ENCODE results near the gene GPS1.

Gene GPS1

DNA sequence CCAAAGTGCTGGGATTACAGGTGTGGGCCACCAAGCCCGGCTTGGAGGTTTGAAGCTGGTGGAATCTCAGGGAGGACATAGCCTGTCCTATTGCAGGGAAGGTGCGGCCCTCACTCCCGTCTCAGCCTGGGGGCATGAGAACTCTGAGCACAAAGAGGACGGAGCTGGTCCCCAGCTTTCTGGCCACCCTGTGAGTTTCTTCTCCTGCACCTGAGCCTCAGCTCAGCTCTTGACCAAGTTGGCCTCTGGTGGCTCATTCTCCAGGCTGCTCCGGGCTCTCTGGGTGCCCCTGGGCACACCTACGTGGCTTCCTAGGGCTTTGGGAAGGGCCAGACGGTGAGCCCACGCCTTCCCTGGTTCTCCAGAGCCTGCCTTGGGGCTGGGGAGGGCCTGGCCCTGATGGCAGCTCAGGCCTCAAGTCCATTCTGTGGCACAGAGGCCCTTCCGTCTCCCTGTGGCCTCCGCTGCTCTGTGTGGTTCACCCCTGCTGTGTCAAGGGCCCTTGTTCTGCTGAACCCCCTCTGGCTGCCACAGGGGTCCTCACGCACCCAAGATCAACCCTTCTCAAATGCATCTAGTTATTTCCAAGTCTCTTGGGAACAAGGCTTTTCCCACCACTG lies 53.2 kb downstream of the GPS1 start:
- peaks cover 9% of the 10 kb centered on the region for H3F3A ChIP-seq (ENCODE audit: control insufficient read depth, insufficient read depth)
- peaks cover 46% of the 10 kb centered on the region for H3K4me1 ChIP-seq (ENCODE audit: control insufficient read depth, low read length)
- no peaks in the 10 kb centered on the region for H3K9me2 ChIP-seq (replicated peaks; ENCODE audit: control insufficient read depth, low read length)
- peaks cover 11% of the 10 kb centered on the region for H3K79me2 ChIP-seq (ENCODE audit: control insufficient read depth, low read length)
- H3K27me3 ChIP-seq (ENCODE audit: control insufficient read depth, low read length): no peaks in the 10 kb centered on the region
- no peak overlapping the region for H3K27ac ChIP-seq (ENCODE audit: low read depth, low read length)
- no peaks in the 10 kb centered on the region for H3K9me3 ChIP-seq (ENCODE audit: control insufficient read depth, insufficient read depth, low read length)
- H3K4me3 ChIP-seq (ENCODE audit: low read length): no peak overlapping the region
- H4K20me1 ChIP-seq (ENCODE audit: control insufficient read depth, insufficient read depth, low read depth, low read length): no peaks in the 10 kb centered on the region
- peaks cover 14% of the 10 kb centered on the region for H3K36me3 ChIP-seq (ENCODE audit: control insufficient read depth, low read length)
- H3K4me2 ChIP-seq (ENCODE audit: low read length): peak overlapping the region; percentile 92; the same call in 1 of the 2 replicates
- TF ChIP-seq EZH2phosphoT487 (IDR thresholded peaks at IDR 0.05; ENCODE audit: borderline replicate concordance, low read length): no peak
- TF ChIP-seq, protein P1, sequence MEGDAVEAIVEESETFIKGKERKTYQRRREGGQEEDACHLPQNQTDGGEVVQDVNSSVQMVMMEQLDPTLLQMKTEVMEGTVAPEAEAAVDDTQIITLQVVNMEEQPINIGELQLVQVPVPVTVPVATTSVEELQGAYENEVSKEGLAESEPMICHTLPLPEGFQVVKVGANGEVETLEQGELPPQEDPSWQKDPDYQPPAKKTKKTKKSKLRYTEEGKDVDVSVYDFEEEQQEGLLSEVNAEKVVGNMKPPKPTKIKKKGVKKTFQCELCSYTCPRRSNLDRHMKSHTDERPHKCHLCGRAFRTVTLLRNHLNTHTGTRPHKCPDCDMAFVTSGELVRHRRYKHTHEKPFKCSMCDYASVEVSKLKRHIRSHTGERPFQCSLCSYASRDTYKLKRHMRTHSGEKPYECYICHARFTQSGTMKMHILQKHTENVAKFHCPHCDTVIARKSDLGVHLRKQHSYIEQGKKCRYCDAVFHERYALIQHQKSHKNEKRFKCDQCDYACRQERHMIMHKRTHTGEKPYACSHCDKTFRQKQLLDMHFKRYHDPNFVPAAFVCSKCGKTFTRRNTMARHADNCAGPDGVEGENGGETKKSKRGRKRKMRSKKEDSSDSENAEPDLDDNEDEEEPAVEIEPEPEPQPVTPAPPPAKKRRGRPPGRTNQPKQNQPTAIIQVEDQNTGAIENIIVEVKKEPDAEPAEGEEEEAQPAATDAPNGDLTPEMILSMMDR (IDR thresholded peaks at IDR 0.05; ENCODE audit: low read depth, low read length, poor library complexity, severe bottlenecking): no peak

DNA sequence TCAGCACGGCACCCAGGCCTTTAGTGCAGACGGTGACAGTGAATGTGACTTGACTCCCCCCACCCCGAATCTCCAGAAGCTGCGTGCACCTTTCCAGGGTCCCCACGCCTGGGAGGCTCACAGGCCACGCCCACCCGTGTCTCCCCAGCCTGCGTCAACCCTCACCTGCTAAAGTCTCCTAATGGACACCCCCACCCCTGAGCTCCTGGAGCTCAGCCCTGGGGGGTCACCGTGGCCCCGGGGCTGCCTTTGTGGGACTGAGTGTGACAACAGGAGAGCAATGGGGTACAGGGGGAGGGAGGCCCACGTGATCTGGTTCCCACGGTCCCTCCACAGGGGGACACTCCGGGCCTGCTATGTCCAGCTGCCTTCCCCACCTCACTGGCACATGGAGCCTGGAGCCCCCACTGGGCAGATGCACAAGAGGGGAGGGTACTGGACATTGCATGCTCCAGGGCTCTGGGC lies 53.8 kb downstream of the GPS1 start:
- Histone ChIP-seq H3K27ac (ENCODE audit: low read depth, low read length) (peak overlapping the region; percentile 70), H3K4me3 (ENCODE audit: low read length) (peak overlapping the region; percentile 72), H3K9me3 (ENCODE audit: control insufficient read depth, insufficient read depth, low read length) (no peaks in the 10 kb centered on the region), H3K4me1 (ENCODE audit: control insufficient read depth, low read length) (peaks cover 41% of the 10 kb centered on the region), H3F3A (ENCODE audit: control insufficient read depth, insufficient read depth) (peaks cover 5% of the 10 kb centered on the region), H3K9me2 (replicated peaks; ENCODE audit: control insufficient read depth, low read length) (no peaks in the 10 kb centered on the region), H3K36me3 (ENCODE audit: control insufficient read depth, low read length) (peaks cover 9% of the 10 kb centered on the region), H3K27me3 (ENCODE audit: control insufficient read depth, low read length) (no peaks in the 10 kb centered on the region), H4K20me1 (ENCODE audit: control insufficient read depth, insufficient read depth, low read depth, low read length) (no peaks in the 10 kb centered on the region), H3K4me2 (ENCODE audit: low read length) (peak overlapping the region; percentile 92), H3K79me2 (ENCODE audit: control insufficient read depth, low read length) (peaks cover 6% of the 10 kb centered on the region)
- TF ChIP-seq EZH2phosphoT487 (IDR thresholded peaks at IDR 0.05; ENCODE audit: borderline replicate concordance, low read length): no peak
- TF ChIP-seq, protein P1 (IDR thresholded peaks at IDR 0.05; ENCODE audit: low read depth, low read length, poor library complexity, severe bottlenecking): no peak

DNA sequence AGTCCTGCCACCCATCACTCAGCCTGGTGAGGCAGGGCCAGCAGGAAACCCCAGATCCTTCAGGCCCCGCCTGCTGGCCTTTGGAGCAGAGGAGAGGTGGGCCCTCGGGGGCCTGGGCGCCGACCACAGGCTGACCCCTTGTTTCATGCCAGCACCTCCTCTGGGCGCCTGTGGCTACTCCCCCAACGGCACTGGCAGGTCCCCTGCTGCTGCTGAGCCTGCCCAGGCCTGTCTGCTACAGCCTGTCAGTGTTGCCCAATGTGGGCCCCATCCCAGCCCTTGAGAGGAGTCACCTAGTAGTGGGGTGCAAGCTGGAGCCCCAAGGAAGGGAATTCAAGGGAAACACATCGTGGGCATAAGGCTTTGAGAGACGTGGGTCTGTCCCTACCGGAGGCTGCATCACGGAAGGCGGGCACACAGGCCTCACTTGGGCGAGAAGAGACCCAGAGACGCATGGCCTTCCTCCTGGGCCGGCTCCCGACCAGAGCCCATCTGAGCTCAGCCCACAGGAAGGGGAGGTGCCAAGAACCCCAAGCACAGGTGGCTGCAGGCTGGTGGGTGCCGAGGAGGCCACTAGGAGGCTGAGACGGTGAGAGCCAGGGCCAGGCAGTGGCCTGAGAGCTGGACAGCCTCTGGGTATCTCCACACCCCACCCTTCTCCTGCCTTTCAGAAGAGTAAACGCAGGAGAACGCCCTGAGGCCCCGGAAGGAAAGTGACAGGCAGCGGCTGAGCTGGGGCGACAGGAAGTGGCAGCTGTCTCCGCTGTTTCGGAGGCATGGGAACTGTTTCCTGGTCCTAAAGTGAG lies 54.4 kb downstream of the GPS1 start:
- peak overlapping the region; percentile 72 for H3K4me3 ChIP-seq (ENCODE audit: low read length)
- H3K4me2 ChIP-seq (ENCODE audit: low read length): peak overlapping the region; percentile 92
- TF ChIP-seq, protein P1 (IDR thresholded peaks at IDR 0.05; ENCODE audit: low read depth, low read length, poor library complexity, severe bottlenecking): peak; percentile 48
- TF ChIP-seq EZH2phosphoT487 (IDR thresholded peaks at IDR 0.05; ENCODE audit: borderline replicate concordance, low read length): no peak

More for the DNA sequence above, 54.4 kb downstream of the GPS1 start:
- Histone ChIP-seq H3K36me3 (ENCODE audit: control insufficient read depth, low read length) (peaks cover 3% of the 10 kb centered on the region; the same call in 1 of the 2 replicates), H3K9me3 (ENCODE audit: control insufficient read depth, insufficient read depth, low read length) (no peaks in the 10 kb centered on the region), H3K27me3 (ENCODE audit: control insufficient read depth, low read length) (no peaks in the 10 kb centered on the region), H3F3A (ENCODE audit: control insufficient read depth, insufficient read depth) (peaks cover 3% of the 10 kb centered on the region; the same call in 1 of the 2 replicates), H3K27ac (ENCODE audit: low read depth, low read length) (peak overlapping the region; percentile 70), H3K9me2 (replicated peaks; ENCODE audit: control insufficient read depth, low read length) (no peaks in the 10 kb centered on the region), H3K4me1 (ENCODE audit: control insufficient read depth, low read length) (peaks cover 34% of the 10 kb centered on the region), H4K20me1 (ENCODE audit: control insufficient read depth, insufficient read depth, low read depth, low read length) (no peaks in the 10 kb centered on the region), H3K79me2 (ENCODE audit: control insufficient read depth, low read length) (no peaks in the 10 kb centered on the region; the same call in 1 of the 2 replicates)

Data from DOHH2 (cell line).